IMR-90 (cell line): ENCODE data around the gene ZDHHC19. TPM values are rescaled to one million over a fixed set of nuclear protein-coding genes. Genes with fewer than 3 reads are reported as not detected.

ENCODE experiments used
- ATAC-seq: fragments of 200-7000 bp; cut with Tn5 transposase; 2 replicates; pipeline ENCODE4 v1.9.1; 2020; ENCODE audit warnings: low read depth, mild to moderate bottlenecking, moderate library complexity
- BruUV-seq: library from RNA; stranded (reverse); fragments of 400-500 nt; replicated peaks from 2 replicates; lab custom pipeline; 2021; lab: Mats Ljungman, UMichigan
- CTCF ChIA-PET: fragments of 300-600 bp; formaldehyde crosslinking; extraction: SDS; loops from one replicate; lab custom pipeline; 2021; ENCODE audit warnings: antibody characterized with exemption; lab: Yijun Ruan, JAX
- POLR2A ChIA-PET: fragments of 300-600 bp; sonication (Branson Sonifier 250); formaldehyde crosslinking; loops from one replicate; lab custom pipeline; 2022; ENCODE audit warnings: antibody characterized with exemption; ENCODE audit not compliant: unreplicated experiment; lab: Charles Lee
- DNase-seq: peaks from one replicate; pipeline ENCODE4 v3.0.0; 2013
- H2AFZ ChIP-seq: replicated peaks from 2 replicates; pipeline ENCODE3; 2013; ENCODE audit warnings: low read length, mild to moderate bottlenecking; ENCODE audit not compliant: poor library complexity
- H2AK5ac ChIP-seq: 2 replicates; pipeline ENCODE4 v1.6.1; 2013; ENCODE audit warnings: low read depth, low read length, inconsistent platforms
- H2AK9ac ChIP-seq: replicated peaks from 2 replicates; pipeline ENCODE3; 2013; ENCODE audit warnings: mild to moderate bottlenecking, low read depth, low read length, moderate library complexity; ENCODE audit not compliant: poor library complexity
- H2BK120ac ChIP-seq: 2 replicates; pipeline ENCODE4 v1.6.1; 2013; ENCODE audit warnings: low read depth, low read length, inconsistent platforms
- H2BK15ac ChIP-seq: 3 replicates; pipeline ENCODE4 v1.6.1; 2013; ENCODE audit warnings: low read depth, low read length, inconsistent platforms
- H2BK20ac ChIP-seq: 2 replicates; pipeline ENCODE4 v1.6.1; 2013; ENCODE audit warnings: low read depth, mild to moderate bottlenecking, inconsistent platforms, low read length, moderate library complexity
- H2BK5ac ChIP-seq: 2 replicates; pipeline ENCODE4 v1.6.1; 2013; ENCODE audit warnings: mild to moderate bottlenecking, low read depth, low read length, inconsistent platforms; ENCODE audit not compliant: poor library complexity, severe bottlenecking
- H3K14ac ChIP-seq: replicated peaks from 2 replicates; pipeline ENCODE4 v1.6.1; 2013; ENCODE audit warnings: low read depth, low read length, inconsistent platforms
- H3K18ac ChIP-seq: 2 replicates; pipeline ENCODE4 v1.6.1; 2013; ENCODE audit warnings: low read depth, low read length, control low read depth
- H3K23ac ChIP-seq: 2 replicates; pipeline ENCODE4 v1.6.1; 2013; ENCODE audit warnings: low read depth, low read length, inconsistent platforms
- H3K27ac ChIP-seq: 2 replicates; pipeline ENCODE4 v1.5.1; 2013; ENCODE audit warnings: mild to moderate bottlenecking, control low read depth, low read length; ENCODE audit not compliant: insufficient read depth
- H3K27me3 ChIP-seq: 2 replicates; pipeline ENCODE4 v1.6.1; 2013; ENCODE audit warnings: low read length; ENCODE audit not compliant: control insufficient read depth, insufficient read depth
- H3K36me3 ChIP-seq: 2 replicates; pipeline ENCODE4 v1.6.1; 2013; ENCODE audit warnings: low read length, mixed read lengths; ENCODE audit not compliant: control insufficient read depth, insufficient read depth
- H3K4ac ChIP-seq: 2 replicates; pipeline ENCODE4 v1.6.1; 2013; ENCODE audit warnings: low read depth, low read length, inconsistent platforms
- H3K4me1 ChIP-seq: 2 replicates; pipeline ENCODE4 v1.6.1; 2013; ENCODE audit warnings: low read length, mixed read lengths; ENCODE audit not compliant: control insufficient read depth, insufficient read depth
- H3K4me2 ChIP-seq: 2 replicates; pipeline ENCODE4 v1.6.1; 2013; ENCODE audit warnings: low read depth, mild to moderate bottlenecking, control low read depth, low read length, moderate library complexity
- H3K4me3 ChIP-seq: 2 replicates; pipeline ENCODE4 v1.5.1; 2013; ENCODE audit warnings: low read depth, mild to moderate bottlenecking, control low read depth, low read length, moderate library complexity; ENCODE audit not compliant: insufficient read depth
- H3K56ac ChIP-seq: 2 replicates; pipeline ENCODE4 v1.6.1; 2013; ENCODE audit warnings: low read length, inconsistent platforms; ENCODE audit not compliant: insufficient read depth; ENCODE audit errors: extremely low read depth
- H3K79me1 ChIP-seq, 2 experiments: 2 replicates each; pipeline ENCODE4 v1.6.1; 2013; ENCODE audit warnings: low read length in 2 of 2, inconsistent platforms in 1 of 2, low read depth in 1 of 2
- H3K9ac ChIP-seq: 2 replicates; pipeline ENCODE4 v1.6.1; 2013; ENCODE audit warnings: low read depth, low read length, control low read depth
- H3K9me1 ChIP-seq: 2 replicates; pipeline ENCODE4 v1.6.1; 2013; ENCODE audit warnings: low read length, inconsistent platforms; ENCODE audit not compliant: insufficient read depth
- H3K9me3 ChIP-seq: 2 replicates; pipeline ENCODE4 v1.6.1; 2013; ENCODE audit warnings: low read length; ENCODE audit not compliant: control insufficient read depth, insufficient read depth
- H4K20me1 ChIP-seq: 2 replicates; pipeline ENCODE4 v1.6.1; 2013; ENCODE audit warnings: low read length, inconsistent platforms; ENCODE audit not compliant: insufficient read depth
- H4K5ac ChIP-seq: 2 replicates; pipeline ENCODE4 v1.6.1; 2013; ENCODE audit warnings: mild to moderate bottlenecking, low read depth, low read length, control low read depth
- H4K8ac ChIP-seq, 2 experiments: 2 replicates each; pipeline ENCODE4 v1.6.1; 2013; ENCODE audit warnings: low read depth in 2 of 2, low read length in 2 of 2, control low read depth in 1 of 2, inconsistent platforms in 1 of 2
- H4K91ac ChIP-seq: 2 replicates; pipeline ENCODE4 v1.6.1; 2013; ENCODE audit warnings: low read depth, low read length, inconsistent platforms; ENCODE audit not compliant: insufficient read depth
- BHLHE40 ChIP-seq: fragments of 150-350 bp; IDR thresholded peaks from 2 replicates; pipeline ENCODE4 v1.6.1; 2016; ENCODE audit warnings: mild to moderate bottlenecking, low read depth, low read length
- CHD1 ChIP-seq: IDR thresholded peaks from 2 replicates; pipeline ENCODE4 v1.6.1; 2012; ENCODE audit warnings: low read depth, low read length, improper control_type of control experiment
- FOS ChIP-seq: fragments of 150-350 bp; IDR thresholded peaks from 2 replicates; pipeline ENCODE4 v1.6.1; 2016; ENCODE audit warnings: low read depth, low read length
- MAZ ChIP-seq: IDR thresholded peaks from 2 replicates; pipeline ENCODE4 v1.6.1; 2012; ENCODE audit warnings: low read depth, mild to moderate bottlenecking, low read length, improper control_type of control experiment, moderate library complexity, borderline replicate concordance
- POLR2A ChIP-seq: IDR thresholded peaks from 2 replicates; pipeline ENCODE4 v1.6.1; 2012; ENCODE audit warnings: mild to moderate bottlenecking, low read depth, low read length
- RFX5 ChIP-seq: IDR thresholded peaks from 2 replicates; pipeline ENCODE4 v1.8.0; 2012; ENCODE audit warnings: low read depth, mild to moderate bottlenecking, low read length, moderate library complexity
- SMC3 ChIP-seq: fragments of 150-350 bp; IDR thresholded peaks from 2 replicates; pipeline ENCODE4 v1.6.1; 2016; ENCODE audit warnings: low read depth, mild to moderate bottlenecking, antibody characterized with exemption, low read length, moderate library complexity
- WGBS, 2 experiments: methylation state at CpG; one replicate each; pipeline versions ENCODE4 v1.1.5 to v1.1.7; 2013; ENCODE audit warnings: missing lambda C conversion rate in 2 of 2; ENCODE audit not compliant: insufficient read length in 1 of 2; ENCODE audit errors: extremely low coverage in 2 of 2; 5-methylcytosine and 5-hydroxymethylcytosine counted together
- dilution Hi-C: fragments of 300-500 bp; cut with HindIII; formaldehyde crosslinking; loops from one replicate; pipeline ENCODE4 v1.14.3; 2018; ENCODE audit warnings: low sequenced_read_pairs; ENCODE audit not compliant: unreplicated experiment
- in situ Hi-C: fragments of 300-500 bp; cut with MboI; formaldehyde crosslinking; loops from 3 replicates; pipeline ENCODE4 v1.14.3; 2019; ENCODE audit warnings: low sequenced_read_pairs, inconsistent platforms, mixed read lengths
- intact Hi-C: fragments of 100-400 bp; cut with micrococcal nuclease; formaldehyde crosslinking; loops from 2 replicates; pipeline ENCODE4 v1.10.0; 2022
- polyA plus RNA-seq, 3 experiments: library from polyadenylated mRNA; depleted of rRNA; stranded (reverse); fragments of >200 nt; gene quantifications; 2 replicates each; pipeline ENCODE4 v1.2.3, GENCODE V29; 2012; ENCODE audit warnings: low replicate concordance in 1 of 3
- total RNA-seq: library from RNA; depleted of rRNA; stranded (reverse); fragments of >200 nt; gene quantifications from 2 replicates; pipeline ENCODE4 v1.2.3, GENCODE V29; 2012
- TF ChIP-seq, protein P1 (sequence below): conservative IDR thresholded peaks from 2 replicates; pipeline ENCODE4 v1.5.1; 2012; ENCODE audit warnings: mild to moderate bottlenecking, low read depth, low read length, improper control_type of control experiment
- TF ChIP-seq, protein P2 (sequence below): fragments of 150-350 bp; IDR thresholded peaks from 2 replicates; pipeline ENCODE4 v1.6.1; 2016; ENCODE audit warnings: low read depth, mild to moderate bottlenecking, low read length, moderate library complexity, borderline replicate concordance

Gene ZDHHC19
- total and polyA plus RNA-seq, 2 of the 4 experiments (the other 2 are of a cell fraction) = 0.09 TPM; not detected in 1

DNA sequence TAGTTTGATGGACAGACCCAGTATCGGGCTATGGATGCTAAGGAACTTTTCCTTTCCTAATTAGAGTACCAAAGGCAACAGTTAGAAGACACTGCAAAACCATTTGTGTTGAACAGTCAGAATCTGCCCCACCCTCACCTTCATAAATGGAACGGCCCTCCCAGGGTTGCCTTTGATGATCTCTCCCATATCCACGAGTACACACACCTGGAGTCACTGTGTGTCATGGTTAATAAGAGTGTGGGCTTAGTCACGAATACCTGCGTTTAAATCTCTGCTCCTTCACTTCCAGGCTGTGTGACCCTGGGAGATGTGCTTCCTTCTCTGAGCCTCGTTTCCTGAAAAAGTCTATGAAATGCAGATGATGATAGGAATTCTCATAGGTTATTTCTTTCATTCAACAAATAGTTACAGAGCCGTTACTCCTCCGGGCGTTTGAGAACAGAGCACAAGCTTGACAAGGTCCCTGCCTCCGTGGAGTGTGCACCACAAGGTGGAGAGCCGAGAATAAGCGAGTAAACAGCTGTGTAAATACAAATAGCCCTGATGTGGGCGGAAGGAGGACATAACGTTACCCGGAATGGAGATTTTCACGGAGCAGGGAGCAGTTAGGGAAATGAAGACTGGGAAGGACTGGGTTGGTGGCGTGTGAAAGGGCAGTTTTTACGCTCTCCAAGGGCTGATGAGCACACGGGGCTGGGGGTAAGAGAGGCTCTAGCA, 11.8 kb upstream of the ZDHHC19 start:
- Histone ChIP-seq H3K79me1 (no peaks in the 10 kb centered on the region), H3K4me3 (no peak overlapping the region), H2AK9ac (no peak overlapping the region), H2AFZ (peak overlapping the region; percentile 9), H3K27ac (no peak overlapping the region), H4K8ac (no peak overlapping the region), H4K5ac (no peak overlapping the region), H2BK120ac (no peak overlapping the region), H3K27me3 (no peaks in the 10 kb centered on the region; the same call in 1 of the 2 replicates), H3K4me2 (no peak overlapping the region), H3K9me1 (0 out of 2 replicates have a peak, but pooled peaks cover 3% of the 10 kb centered on the region), H2BK20ac (no peak overlapping the region), H4K20me1 (no peaks in the 10 kb centered on the region; the same call in 1 of the 2 replicates), H3K23ac (no peak overlapping the region), H3K18ac (no peak overlapping the region), H3K56ac (no peak overlapping the region), H2BK5ac (no peak overlapping the region), H4K91ac (no peak overlapping the region), H3K9me3 (no peaks in the 10 kb centered on the region), H3K4ac (no peak overlapping the region), H2AK5ac (no peak overlapping the region), H3K9ac (no peak overlapping the region), H3K36me3 (no peaks in the 10 kb centered on the region), H3K14ac (no peak overlapping the region), H2BK15ac (no peak overlapping the region), H3K4me1 (0 out of 2 replicates have a peak, but pooled peaks cover 2% of the 10 kb centered on the region)
- ChIA-PET CTCF (no interaction called here), POLR2A (no interaction called here)
- in situ Hi-C loops = no loop called here
- no peak for DNase-seq
- TF ChIP-seq RFX5 = no peak
- TF ChIP-seq, protein P1, sequence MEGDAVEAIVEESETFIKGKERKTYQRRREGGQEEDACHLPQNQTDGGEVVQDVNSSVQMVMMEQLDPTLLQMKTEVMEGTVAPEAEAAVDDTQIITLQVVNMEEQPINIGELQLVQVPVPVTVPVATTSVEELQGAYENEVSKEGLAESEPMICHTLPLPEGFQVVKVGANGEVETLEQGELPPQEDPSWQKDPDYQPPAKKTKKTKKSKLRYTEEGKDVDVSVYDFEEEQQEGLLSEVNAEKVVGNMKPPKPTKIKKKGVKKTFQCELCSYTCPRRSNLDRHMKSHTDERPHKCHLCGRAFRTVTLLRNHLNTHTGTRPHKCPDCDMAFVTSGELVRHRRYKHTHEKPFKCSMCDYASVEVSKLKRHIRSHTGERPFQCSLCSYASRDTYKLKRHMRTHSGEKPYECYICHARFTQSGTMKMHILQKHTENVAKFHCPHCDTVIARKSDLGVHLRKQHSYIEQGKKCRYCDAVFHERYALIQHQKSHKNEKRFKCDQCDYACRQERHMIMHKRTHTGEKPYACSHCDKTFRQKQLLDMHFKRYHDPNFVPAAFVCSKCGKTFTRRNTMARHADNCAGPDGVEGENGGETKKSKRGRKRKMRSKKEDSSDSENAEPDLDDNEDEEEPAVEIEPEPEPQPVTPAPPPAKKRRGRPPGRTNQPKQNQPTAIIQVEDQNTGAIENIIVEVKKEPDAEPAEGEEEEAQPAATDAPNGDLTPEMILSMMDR = no peak
- no peak for TF ChIP-seq FOS
- TF ChIP-seq, protein P2, sequence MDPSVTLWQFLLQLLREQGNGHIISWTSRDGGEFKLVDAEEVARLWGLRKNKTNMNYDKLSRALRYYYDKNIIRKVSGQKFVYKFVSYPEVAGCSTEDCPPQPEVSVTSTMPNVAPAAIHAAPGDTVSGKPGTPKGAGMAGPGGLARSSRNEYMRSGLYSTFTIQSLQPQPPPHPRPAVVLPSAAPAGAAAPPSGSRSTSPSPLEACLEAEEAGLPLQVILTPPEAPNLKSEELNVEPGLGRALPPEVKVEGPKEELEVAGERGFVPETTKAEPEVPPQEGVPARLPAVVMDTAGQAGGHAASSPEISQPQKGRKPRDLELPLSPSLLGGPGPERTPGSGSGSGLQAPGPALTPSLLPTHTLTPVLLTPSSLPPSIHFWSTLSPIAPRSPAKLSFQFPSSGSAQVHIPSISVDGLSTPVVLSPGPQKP = no peak
- no peak for TF ChIP-seq MAZ
- no peak for TF ChIP-seq CHD1
- no peak for TF ChIP-seq SMC3
- TF ChIP-seq BHLHE40 = no peak
- TF ChIP-seq POLR2A = no peak
- BruUV-seq = no TSS peak
- ATAC-seq = no peak
- WGBS, 2 experiments = 75% methylated on average over 2 of the region's 19 CpGs; no CpG with 5 or more reads in 1 of the 2 experiments
- intact Hi-C loops = no loop called here
- dilution Hi-C loops = no loop called here
